Ishikawa (cell line): ENCODE results near the gene GNL3L.

Experiments
- CEBPB ChIP-seq: IDR thresholded peaks from 2 replicates; pipeline ENCODE4 v1.6.1; 2012
- CREB1 ChIP-seq: IDR thresholded peaks from 2 replicates; pipeline ENCODE4 v1.6.1; 2012; ENCODE audit warnings: low read depth
- EGR1 ChIP-seq: IDR thresholded peaks from 2 replicates; pipeline ENCODE4 v1.6.1; 2012
- EP300 ChIP-seq: IDR thresholded peaks from 2 replicates; pipeline ENCODE4 v1.6.1; 2012; ENCODE audit warnings: borderline replicate concordance
- FOXM1 ChIP-seq: IDR thresholded peaks from 2 replicates; pipeline ENCODE4 v1.6.1; 2012; ENCODE audit warnings: low read depth, borderline replicate concordance
- NFIC ChIP-seq: IDR thresholded peaks from 2 replicates; pipeline ENCODE4 v1.6.1; 2012
- RAD21 ChIP-seq: IDR thresholded peaks from 2 replicates; pipeline ENCODE4 v1.6.1; 2012; ENCODE audit warnings: low read depth
- REST ChIP-seq: IDR thresholded peaks from 2 replicates; pipeline ENCODE4 v1.6.1; 2012; ENCODE audit warnings: low read depth, mild to moderate bottlenecking
- TAF1 ChIP-seq: IDR thresholded peaks from 2 replicates; pipeline ENCODE4 v1.6.1; 2012; ENCODE audit warnings: low read depth, mild to moderate bottlenecking
- TCF12 ChIP-seq: IDR thresholded peaks from 2 replicates; pipeline ENCODE4 v1.6.1; 2012; ENCODE audit warnings: low read depth
- TEAD4 ChIP-seq: IDR thresholded peaks from 2 replicates; pipeline ENCODE4 v1.6.1; 2012
- YY1 ChIP-seq: IDR thresholded peaks from 2 replicates; pipeline ENCODE4 v1.6.1; 2012; ENCODE audit warnings: low read depth
- ZBTB7A ChIP-seq: IDR thresholded peaks from 2 replicates; pipeline ENCODE4 v1.6.1; 2012; ENCODE audit warnings: low read depth
- TF ChIP-seq, protein P1 (sequence below): IDR thresholded peaks from 2 replicates; pipeline ENCODE4 v1.6.1; 2012
- TF ChIP-seq, protein P2 (sequence below): IDR thresholded peaks from 2 replicates; pipeline ENCODE4 v1.6.1; 2012

Gene GNL3L

GRCh38 chrX:54492340-54492739 is 37.7 kb upstream of the GNL3L start:
- TF ChIP-seq, protein P1, sequence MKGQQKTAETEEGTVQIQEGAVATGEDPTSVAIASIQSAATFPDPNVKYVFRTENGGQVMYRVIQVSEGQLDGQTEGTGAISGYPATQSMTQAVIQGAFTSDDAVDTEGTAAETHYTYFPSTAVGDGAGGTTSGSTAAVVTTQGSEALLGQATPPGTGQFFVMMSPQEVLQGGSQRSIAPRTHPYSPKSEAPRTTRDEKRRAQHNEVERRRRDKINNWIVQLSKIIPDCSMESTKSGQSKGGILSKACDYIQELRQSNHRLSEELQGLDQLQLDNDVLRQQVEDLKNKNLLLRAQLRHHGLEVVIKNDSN: no peak
- TF ChIP-seq NFIC: no peak

GRCh38 chrX:54494166-54494988 is 35.6 kb upstream of the GNL3L start:
- TF ChIP-seq TEAD4: no peak
- TF ChIP-seq, protein P1: no peak
- TF ChIP-seq ZBTB7A: no peak
- no peak for TF ChIP-seq EP300
- TF ChIP-seq, protein P2, sequence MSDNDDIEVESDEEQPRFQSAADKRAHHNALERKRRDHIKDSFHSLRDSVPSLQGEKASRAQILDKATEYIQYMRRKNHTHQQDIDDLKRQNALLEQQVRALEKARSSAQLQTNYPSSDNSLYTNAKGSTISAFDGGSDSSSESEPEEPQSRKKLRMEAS: no peak
- TF ChIP-seq REST: no peak
- TF ChIP-seq YY1: no peak
- no peak for TF ChIP-seq FOXM1
- TF ChIP-seq TCF12: no peak
- no peak for TF ChIP-seq EGR1
- TF ChIP-seq CREB1: no peak
- TF ChIP-seq NFIC: no peak
- no peak for TF ChIP-seq CEBPB
- TF ChIP-seq RAD21: no peak
- no peak for TF ChIP-seq TAF1

DNA sequence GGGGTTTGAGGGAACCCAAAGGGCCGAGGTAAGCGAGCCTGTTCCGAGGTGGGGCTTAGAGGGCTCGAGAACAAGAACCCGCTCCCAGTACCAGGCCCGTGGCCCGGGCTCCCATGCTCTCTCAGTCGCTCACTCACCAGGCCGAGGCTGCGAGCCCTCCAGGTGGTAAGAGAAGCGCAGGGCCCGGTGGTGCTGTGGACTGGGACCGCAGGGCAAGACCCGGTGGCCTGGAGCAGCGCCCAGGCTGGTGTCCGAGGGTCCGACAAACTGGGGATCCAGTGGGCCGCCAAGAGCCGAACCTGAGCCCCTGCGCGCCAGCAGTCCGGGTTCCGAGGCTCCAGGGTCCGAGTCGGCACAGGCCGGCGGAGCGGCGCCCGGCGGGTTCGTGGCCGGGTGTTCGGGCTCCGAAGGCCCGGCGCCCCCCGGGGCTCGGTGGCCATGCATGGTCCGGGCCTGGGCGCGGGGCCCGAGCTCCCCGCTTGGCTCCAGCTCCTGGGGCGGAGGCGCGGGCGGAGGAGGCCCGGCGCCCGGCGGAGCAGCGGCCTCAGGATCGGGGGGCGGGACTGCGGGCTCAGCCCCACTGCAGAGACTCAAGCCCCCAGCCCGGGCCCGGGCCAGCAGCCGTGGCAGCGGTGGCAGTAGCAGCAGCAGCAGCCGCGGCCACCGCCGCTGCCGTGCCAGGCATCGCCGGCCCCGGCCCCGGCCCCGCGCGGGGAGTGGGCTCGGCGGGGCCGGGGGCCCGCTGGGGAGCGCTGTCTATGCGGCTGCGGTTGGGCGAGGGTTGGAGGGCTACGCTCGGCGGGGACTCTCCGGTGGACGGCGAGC is 34.8 kb upstream of the GNL3L start:
- TF ChIP-seq ZBTB7A: no peak
- no peak for TF ChIP-seq TEAD4
- TF ChIP-seq NFIC: no peak
- TF ChIP-seq, protein P1: no peak
- TF ChIP-seq TAF1: no peak
- TF ChIP-seq, protein P2: no peak
- no peak for TF ChIP-seq FOXM1
- no peak for TF ChIP-seq TCF12

GRCh38 chrX:54495814-54496516 is 34.1 kb upstream of the GNL3L start, which contains the start of gene FGD1:
FGD1 (minus strand) TSS chrX:54496234; CDS start chrX:54495432, 802 bp downstream.
- no peak for TF ChIP-seq TCF12
- TF ChIP-seq CEBPB: no peak
- TF ChIP-seq, protein P2: no peak
- TF ChIP-seq CREB1: no peak
- no peak for TF ChIP-seq EP300
- no peak for TF ChIP-seq TAF1
- TF ChIP-seq FOXM1: no peak
- TF ChIP-seq, protein P1: no peak
- TF ChIP-seq ZBTB7A: no peak
- TF ChIP-seq RAD21: no peak
- no peak for TF ChIP-seq YY1
- TF ChIP-seq TEAD4: no peak
- no peak for TF ChIP-seq REST
- no peak for TF ChIP-seq NFIC
- TF ChIP-seq EGR1: no peak
